22Rv1 (cell line): Measurements from ENCODE around the gene ZMYND10.

Experiments
- H3K27ac ChIP-seq: fragments of 450-650 bp; 2 replicates; pipeline ENCODE4 v1.5.1; 2017
- CTCF ChIP-seq: fragments of 450-650 bp; IDR thresholded peaks from 2 replicates; pipeline ENCODE4 v1.5.1; 2017; ENCODE audit warnings: mild to moderate bottlenecking
- ZFX ChIP-seq: fragments of 450-650 bp; IDR thresholded peaks from 2 replicates; pipeline ENCODE4 v1.6.1; 2017; ENCODE audit warnings: antibody characterized with exemption, borderline replicate concordance

ZMYND10 gene

GRCh38 chr3:50358355-50358910 lies 12.9 kb upstream of the ZMYND10 start:
- peak overlapping the region; percentile 75 for H3K27ac ChIP-seq
- TF ChIP-seq ZFX (no peak), CTCF (no peak)

DNA sequence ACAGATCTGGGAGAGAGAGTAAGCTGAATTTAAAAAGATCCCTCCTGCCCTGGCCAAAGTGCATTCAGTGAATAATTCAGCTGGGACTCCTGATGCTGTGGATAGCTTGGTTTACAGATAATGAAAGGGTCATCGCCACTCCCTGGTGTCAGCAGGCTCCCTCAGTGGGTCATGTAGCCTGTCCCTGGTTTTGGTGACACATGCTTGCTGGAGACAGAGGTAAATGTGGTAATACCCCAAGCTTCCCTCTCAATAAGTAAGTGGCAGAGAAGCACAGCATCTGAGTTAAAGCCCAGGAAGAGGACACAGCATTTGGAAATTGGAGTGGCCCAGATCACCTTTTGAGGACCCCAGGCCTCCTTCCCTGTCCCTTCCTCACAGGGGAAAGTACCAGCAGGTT lies 11.9 kb upstream of the ZMYND10 start:
- TF ChIP-seq CTCF: no peak
- peak overlapping the region; percentile 75 for H3K27ac ChIP-seq

GRCh38 chr3:50356553-50356952 lies 11.0 kb upstream of the ZMYND10 start:
- H3K27ac ChIP-seq: peak overlapping the region; percentile 75
- no peak for TF ChIP-seq CTCF
- no peak for TF ChIP-seq ZFX

GRCh38 chr3:50355829-50356552 lies 10.5 kb upstream of the ZMYND10 start:
- no peak for TF ChIP-seq CTCF
- no peak for TF ChIP-seq ZFX
- peak overlapping the region; percentile 75 for H3K27ac ChIP-seq

DNA sequence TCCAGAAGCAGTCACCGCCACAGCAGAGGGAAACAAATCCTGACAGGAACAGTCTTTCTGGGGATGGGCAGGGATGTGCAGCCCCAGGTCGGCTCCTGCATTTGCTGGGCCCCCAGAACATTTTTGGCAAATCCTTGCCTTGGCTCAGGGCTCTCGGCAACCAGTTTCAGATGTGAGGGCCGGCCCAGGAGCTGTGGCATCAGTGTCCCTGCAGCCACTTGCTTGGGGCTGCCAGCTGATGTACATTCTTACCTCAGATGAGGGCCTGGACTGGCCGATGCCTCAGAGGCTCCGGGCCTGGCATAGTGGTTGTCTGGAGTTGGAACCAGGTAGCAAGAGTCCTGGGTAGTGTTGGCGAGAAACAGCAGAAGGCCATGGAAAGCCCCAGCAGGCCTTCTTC lies 9.3 kb upstream of the ZMYND10 start:
- H3K27ac ChIP-seq: 0 out of 2 replicates have a peak overlapping the region, but pooled peaks have one; percentile 18
- TF ChIP-seq CTCF (no peak), ZFX (no peak)

DNA sequence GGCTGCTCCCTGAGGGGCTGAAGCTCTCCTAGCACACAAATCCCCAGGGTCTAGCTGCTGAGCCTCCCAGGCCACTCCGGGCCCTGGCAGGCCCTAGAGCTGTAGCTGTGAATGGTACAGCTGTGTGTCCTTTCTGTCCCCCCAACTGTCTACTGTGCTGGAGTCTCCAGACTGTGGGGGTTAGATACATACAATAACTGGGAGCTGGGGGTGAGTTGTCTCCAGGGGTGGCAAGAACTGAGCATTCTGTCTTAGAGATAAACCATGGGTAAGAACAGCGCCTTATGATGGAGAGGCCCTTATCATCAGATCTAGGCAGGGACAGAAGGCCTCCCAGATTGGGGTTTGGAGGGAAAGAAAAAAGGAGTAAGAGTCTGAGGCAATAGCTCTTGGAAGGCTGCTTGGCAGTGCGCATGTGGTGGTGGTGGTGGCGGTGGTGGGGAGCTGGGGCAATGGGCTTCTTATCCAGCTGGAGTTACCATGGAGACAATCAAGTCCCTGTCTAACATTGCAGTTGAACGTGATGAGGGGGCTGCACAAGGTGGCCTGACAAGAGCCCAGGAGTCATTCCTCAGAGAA lies 8.7 kb upstream of the ZMYND10 start:
- H3K27ac ChIP-seq: peak overlapping the region; percentile 18; the same call in 1 of the 2 replicates
- no peak for TF ChIP-seq ZFX
- no peak for TF ChIP-seq CTCF

DNA sequence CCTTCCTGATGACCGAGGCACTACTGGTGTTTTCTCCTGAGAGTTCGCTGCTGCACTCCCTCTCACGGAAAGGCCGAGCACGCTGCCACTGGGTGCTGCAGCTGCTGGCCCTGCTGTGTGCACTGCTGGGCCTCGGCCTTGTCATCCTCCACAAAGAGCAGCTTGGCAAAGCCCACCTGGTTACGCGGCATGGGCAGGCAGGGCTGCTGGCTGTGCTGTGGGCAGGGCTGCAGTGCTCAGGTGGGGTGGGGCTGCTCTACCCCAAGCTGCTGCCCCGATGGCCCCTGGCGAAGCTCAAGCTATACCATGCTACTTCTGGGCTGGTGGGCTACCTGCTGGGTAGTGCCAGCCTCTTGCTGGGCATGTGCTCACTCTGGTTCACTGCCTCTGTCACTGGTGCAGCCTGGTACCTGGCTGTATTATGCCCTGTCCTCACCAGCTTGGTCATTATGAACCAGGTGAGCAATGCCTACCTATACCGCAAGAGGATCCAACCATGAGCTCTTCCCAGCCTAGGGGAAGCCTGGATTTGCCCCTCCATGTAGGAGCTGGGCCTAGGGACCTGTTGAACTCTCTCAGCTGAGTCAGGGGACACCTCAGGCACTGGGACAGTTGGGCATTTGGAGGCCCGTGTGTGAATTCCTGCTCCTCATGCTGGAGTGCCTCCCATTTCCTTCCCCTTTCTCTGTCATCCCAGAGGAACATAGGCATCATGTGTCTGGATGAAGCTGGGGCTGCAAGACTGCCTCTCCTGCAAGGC lies 7.9 kb upstream of the ZMYND10 start:
- no peak for TF ChIP-seq CTCF
- H3K27ac ChIP-seq: peak overlapping the region; percentile 18; the same call in 1 of the 2 replicates
